GM06990 (cell line): ENCODE results near the gene COL19A1.

Source experiments
- DNase-seq: peaks from one replicate; pipeline ENCODE4 v3.0.0-alpha.2; 2011; ENCODE audit not compliant: insufficient read length; ENCODE audit errors: extremely low read depth
- H3K27me3 ChIP-seq: replicated peaks from 2 replicates; pipeline ENCODE4 v1.6.0; 2011; ENCODE audit warnings: low read length; ENCODE audit not compliant: control insufficient read depth, insufficient read depth
- H3K36me3 ChIP-seq: 2 replicates; pipeline ENCODE4 v1.5.1; 2011; ENCODE audit warnings: low read length; ENCODE audit not compliant: control insufficient read depth, insufficient read depth
- H3K4me3 ChIP-seq: replicated peaks from 2 replicates; pipeline ENCODE4 v1.5.1; 2011; ENCODE audit warnings: low read depth, mild to moderate bottlenecking, control low read depth, low read length
- CTCF ChIP-seq: IDR thresholded peaks from 2 replicates; pipeline ENCODE4 v1.5.1; 2011; ENCODE audit warnings: low read length, control low read depth, mild to moderate bottlenecking, inconsistent platforms; ENCODE audit not compliant: insufficient read depth, poor library complexity, severe bottlenecking

Gene COL19A1

GRCh38 chr6:70215460-70216108, 349.2 kb downstream of the COL19A1 start:
- Histone ChIP-seq H3K4me3 (no peak overlapping the region), H3K36me3 (no peaks in the 10 kb centered on the region), H3K27me3 (no peaks in the 10 kb centered on the region)
- DNase-seq, result no peak
- no peak for TF ChIP-seq CTCF

GRCh38 chr6:70216767-70217166, 350.4 kb downstream of the COL19A1 start:
- Histone ChIP-seq H3K36me3 (no peaks in the 10 kb centered on the region), H3K27me3 (no peaks in the 10 kb centered on the region), H3K4me3 (no peak overlapping the region)
- TF ChIP-seq CTCF, result no peak
- DNase-seq, result peak; percentile 7

- no peak for DNase-seq
- TF ChIP-seq CTCF, result no peak
- Histone ChIP-seq H3K4me3 (no peak overlapping the region), H3K27me3 (no peaks in the 10 kb centered on the region), H3K36me3 (no peaks in the 10 kb centered on the region)
Measured at GRCh38 chr6:70219943-70220613, 353.7 kb downstream of the COL19A1 start.

- no peaks in the 10 kb centered on the region for H3K27me3 ChIP-seq
- no peak overlapping the region for H3K4me3 ChIP-seq
- no peak for DNase-seq
- peak; percentile 69 for TF ChIP-seq CTCF
- no peaks in the 10 kb centered on the region for H3K36me3 ChIP-seq
Measured at GRCh38 chr6:70221025-70221714, 354.8 kb downstream of the COL19A1 start.

GRCh38 chr6:70221715-70222438, 355.5 kb downstream of the COL19A1 start:
- no peak for DNase-seq
- no peak for TF ChIP-seq CTCF
- no peaks in the 10 kb centered on the region for H3K36me3 ChIP-seq

More at GRCh38 chr6:70221715-70222438, 355.5 kb downstream of the COL19A1 start:
- Histone ChIP-seq H3K4me3 (no peak overlapping the region), H3K27me3 (no peaks in the 10 kb centered on the region)
